Measurements from ENCODE around the gene ZNF783.
A peak's percentile ranks its signal among the peaks of the same experiment; 100 is the strongest.
"Not testable (repeated sequence)": the region's sequence is repeated elsewhere in the genome, so short reads cannot be mapped to it uniquely, and the experiment has no call there.

Gene ZNF783

GRCh38 chr7:149261829-149262617 lies at the start of gene ZNF783:
Gene ZNF783 (plus strand): TSS chr7:149262196. CDS start chr7:149262334, 138 bp downstream.
- DNase-seq = peak; percentile 86

GRCh38 chr7:149214020-149214720 lies 47.8 kb upstream of the ZNF783 start:
- DNase-seq = no peak

GRCh38 chr7:149216402-149216801 lies 45.6 kb upstream of the ZNF783 start:
- DNase-seq = no peak

GRCh38 chr7:149217570-149217969 lies 44.4 kb upstream of the ZNF783 start:
- DNase-seq = no peak

- DNase-seq = no peak
Observed at GRCh38 chr7:149218469-149219420, 43.3 kb upstream of the ZNF783 start.

- peak; percentile 92 for DNase-seq
Observed at GRCh38 chr7:149220534-149220933, 41.5 kb upstream of the ZNF783 start.

- DNase-seq = no peak
Observed at GRCh38 chr7:149223176-149223575, 38.8 kb upstream of the ZNF783 start.

GRCh38 chr7:149223761-149224160 lies 38.2 kb upstream of the ZNF783 start:
- no peak for DNase-seq

- DNase-seq = no peak
Observed at GRCh38 chr7:149224352-149224751, 37.6 kb upstream of the ZNF783 start.

- no peak for DNase-seq
Observed at GRCh38 chr7:149225106-149225505, 36.9 kb upstream of the ZNF783 start.

- no peak for DNase-seq
Observed at GRCh38 chr7:149225656-149226055, 36.3 kb upstream of the ZNF783 start.

- not testable (repeated sequence) for DNase-seq
Observed at GRCh38 chr7:149226366-149226765, 35.6 kb upstream of the ZNF783 start.

GRCh38 chr7:149226840-149227494 lies 35.0 kb upstream of the ZNF783 start:
- no peak for DNase-seq

GRCh38 chr7:149228831-149229471 lies 33.0 kb upstream of the ZNF783 start:
- no peak for DNase-seq

GRCh38 chr7:149229526-149229925 lies 32.5 kb upstream of the ZNF783 start:
- DNase-seq = no peak

GRCh38 chr7:149232362-149232761 lies 29.6 kb upstream of the ZNF783 start:
- DNase-seq = no peak

- DNase-seq = peak; percentile 92
Observed at GRCh38 chr7:149233655-149234204, 28.3 kb upstream of the ZNF783 start.

- no peak for DNase-seq
Observed at GRCh38 chr7:149237502-149237901, 24.5 kb upstream of the ZNF783 start.

GRCh38 chr7:149238051-149238450 lies 23.9 kb upstream of the ZNF783 start:
- DNase-seq = no peak

- DNase-seq = peak; percentile 89
Observed at GRCh38 chr7:149239345-149240143, 22.5 kb upstream of the ZNF783 start, which contains the start of gene ZNF212. Gene ZNF212 (plus strand): TSS chr7:149239651. CDS start chr7:149239779, 128 bp downstream.

- DNase-seq = no peak
Observed at GRCh38 chr7:149240637-149241036, 21.4 kb upstream of the ZNF783 start.
